Stimulated activated CD4-positive, alpha-beta T cell treated with anti-CD3 and anti-CD28 coated beads, Interleukin-15, amount 100 ng/mL, for 1 hour (primary cell): ENCODE results near the gene DMPK.
"Not testable (repeated sequence)": the region's sequence is repeated elsewhere in the genome, so short reads cannot be mapped to it uniquely, and the experiment has no call there.

ENCODE experiments used
- DNase-seq, 2 donors: peaks; one replicate each; pipeline ENCODE4 v3.0.0-alpha.2; 2020; ENCODE audit warnings: low read depth in 1 of 2, low spot score in 1 of 2

DMPK gene

DNA sequence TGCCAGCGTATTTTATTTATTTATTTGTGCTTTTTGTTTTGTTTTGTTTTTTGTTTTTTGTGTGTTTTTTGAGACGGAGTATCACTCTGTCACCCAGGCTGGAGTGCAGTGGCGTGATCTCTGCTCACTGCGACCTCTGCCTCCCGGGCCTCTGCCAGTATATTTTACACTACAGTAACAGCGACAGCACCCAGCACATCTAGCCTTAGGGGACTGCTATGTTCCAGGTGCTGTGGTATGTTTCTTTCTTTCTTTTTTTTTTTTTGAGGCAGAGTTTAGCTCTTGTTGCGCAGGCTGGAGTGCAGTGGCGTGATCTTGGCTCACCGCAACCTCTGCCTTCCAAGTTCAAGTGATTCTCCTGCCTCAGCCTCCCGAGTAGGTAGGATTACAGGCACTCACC lies 30.8 kb downstream of the DMPK start:
- DNase-seq, result not testable (repeated sequence)

DNA sequence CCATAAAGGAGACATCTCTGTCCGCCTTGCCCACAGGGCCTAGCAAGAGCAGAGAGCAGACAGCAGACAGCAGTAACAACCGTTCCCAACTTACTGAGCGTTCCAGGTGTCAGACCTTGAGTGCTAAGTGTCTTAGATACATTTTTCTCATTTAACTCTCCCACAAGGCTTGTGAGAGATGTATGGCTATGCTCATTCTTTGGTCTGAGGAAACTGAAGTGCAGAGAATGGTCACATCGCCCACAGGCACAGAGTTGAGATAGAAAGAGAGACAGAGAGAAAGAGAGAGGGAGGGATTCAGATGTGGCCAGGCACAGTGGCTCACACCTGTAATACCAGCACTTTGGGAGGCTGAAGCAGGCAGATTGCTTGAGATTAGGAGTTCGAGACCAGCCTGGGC lies 34.8 kb downstream of the DMPK start:
- DNase-seq, result no peak

DNA sequence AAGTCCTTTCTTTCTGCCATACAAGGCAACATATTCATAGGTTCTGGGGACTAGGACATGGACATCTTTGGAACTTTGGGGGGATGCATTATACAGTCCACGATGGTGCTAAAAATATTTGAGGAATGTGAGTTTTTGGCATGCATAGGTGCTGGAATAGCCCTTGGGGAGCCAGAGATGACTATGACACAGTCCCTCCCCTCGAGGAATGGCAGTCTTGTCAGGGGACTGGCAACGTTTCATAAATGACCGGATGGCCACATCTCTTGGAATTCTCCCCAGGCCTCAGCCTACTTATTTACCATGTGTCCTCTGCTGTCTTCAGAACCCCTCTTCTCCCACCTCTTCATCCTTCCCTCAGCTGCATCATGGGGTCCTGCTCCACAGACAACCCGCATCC lies 35.4 kb downstream of the DMPK start:
- DNase-seq, result no peak

DNA sequence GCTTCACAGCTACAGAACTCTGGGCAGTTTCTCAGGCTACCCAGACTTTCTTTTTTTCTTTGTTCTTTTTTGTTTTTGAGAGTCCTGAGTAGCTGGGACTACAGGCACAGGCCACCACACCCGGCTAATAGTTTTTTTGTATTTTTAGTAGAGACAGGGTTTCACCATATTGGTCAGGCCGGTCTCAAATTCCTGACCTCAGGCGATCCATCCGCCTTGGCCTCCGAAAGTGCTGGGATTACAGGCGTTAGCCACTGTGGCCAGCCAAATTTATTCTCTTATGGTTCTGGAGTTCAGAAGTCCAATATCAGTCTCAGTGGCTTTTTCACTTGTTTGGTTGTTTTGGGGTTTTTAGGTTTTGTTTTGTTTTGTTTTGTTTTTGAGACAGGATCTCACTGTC lies 36.7 kb downstream of the DMPK start:
- no peak for DNase-seq

DNA sequence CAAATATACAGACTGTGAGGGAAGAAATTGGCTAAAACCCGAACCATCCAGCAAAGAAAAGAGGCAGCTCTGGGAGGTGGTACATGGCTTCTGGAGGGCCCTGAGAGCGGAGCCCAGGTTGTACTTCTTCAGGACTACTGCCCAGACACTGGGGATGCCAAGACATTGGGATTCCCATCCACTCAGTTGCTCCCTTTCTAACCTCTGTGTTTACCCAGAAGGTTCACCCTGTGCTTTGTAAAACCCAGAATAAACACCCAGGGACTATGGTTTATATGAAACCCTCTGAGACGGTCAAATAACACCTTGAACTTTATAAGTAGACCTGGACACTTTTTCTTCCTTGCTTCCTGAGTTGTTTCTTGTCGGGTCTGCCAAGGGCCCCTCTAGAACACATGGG lies 39.3 kb downstream of the DMPK start:
- no peak for DNase-seq

DNA sequence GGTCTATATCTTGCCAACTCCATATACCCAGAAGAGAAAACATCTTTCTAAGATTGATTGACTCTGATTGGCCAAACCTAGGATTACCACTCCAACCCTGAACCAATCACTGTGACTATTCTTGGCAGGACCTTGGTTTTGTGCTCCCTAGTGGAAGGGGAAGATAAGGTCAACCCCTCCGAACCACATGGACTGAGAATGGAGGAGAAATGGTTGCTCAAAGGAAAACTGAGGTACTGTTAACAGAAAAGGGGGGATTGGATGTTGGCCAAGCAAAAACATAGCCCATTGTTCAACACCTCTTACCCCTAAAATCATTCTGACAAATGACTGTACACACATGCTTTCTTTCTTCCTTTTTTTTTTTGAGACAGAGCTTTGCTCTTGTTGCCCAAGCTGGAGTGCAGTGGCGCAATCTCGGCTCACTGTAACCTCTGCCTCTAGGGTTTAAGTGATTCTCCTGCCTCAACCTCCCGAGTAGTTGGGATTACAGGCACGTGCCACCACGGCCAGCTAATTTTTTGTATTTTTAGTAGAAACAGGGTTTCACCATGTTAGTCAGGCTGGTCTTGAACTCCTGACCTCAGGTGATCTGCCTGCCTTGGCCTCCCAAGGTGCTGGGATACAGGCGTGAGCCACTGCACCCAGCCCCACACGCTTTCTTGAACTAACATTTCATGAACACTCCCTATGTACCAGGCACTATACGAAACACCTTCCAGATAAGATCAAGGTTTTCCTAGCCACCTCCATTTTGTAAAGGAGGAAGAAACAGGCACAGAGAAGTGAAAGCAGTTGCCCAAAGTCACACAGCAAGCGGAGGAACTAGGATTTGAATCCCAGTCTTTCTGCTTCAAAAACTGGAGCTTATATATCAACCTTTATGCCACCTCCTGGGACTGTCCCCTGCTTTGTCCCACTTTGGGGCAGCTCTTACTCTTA lies 42.5 kb downstream of the DMPK start:
- DNase-seq, result no peak

DNA sequence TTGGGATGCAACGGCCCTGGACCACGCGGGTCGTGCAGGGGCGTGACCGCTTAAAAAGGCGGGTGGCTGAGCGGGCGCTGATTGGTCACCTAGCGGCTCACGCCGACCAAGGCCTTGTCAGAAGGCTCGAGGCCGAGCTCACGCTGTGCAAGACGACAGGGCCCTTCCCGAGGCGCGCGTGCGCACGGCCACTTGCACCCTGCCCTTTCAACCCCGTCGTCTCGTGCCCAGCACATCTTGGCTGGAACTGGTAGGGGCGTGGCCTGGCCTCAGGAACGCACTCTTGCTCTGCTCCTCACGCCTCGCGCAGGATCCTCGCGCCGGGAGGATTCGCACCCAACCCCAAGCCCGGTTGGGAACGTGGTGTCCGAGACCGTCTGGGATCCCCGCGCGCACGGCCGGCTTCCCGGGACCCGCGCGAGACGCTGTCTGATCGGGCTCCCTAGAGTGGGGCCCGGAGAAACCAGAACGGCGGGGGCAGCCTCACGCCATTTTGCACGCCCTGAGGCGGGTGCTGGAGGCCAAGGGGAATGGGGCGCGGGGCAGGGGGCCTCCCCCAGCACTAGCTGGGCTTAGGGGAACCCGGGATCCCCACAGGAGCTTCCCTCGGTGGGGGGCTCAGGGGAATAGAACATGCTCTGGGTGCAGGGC lies 49.0 kb downstream of the DMPK start, which contains the start of gene MEIOSIN:
TSS of gene MEIOSIN (plus strand) at position 280 of the 651 bp plus-strand sequence. CDS start 1,938 bp downstream, outside the sequence.
- DNase-seq, result no peak

DNA sequence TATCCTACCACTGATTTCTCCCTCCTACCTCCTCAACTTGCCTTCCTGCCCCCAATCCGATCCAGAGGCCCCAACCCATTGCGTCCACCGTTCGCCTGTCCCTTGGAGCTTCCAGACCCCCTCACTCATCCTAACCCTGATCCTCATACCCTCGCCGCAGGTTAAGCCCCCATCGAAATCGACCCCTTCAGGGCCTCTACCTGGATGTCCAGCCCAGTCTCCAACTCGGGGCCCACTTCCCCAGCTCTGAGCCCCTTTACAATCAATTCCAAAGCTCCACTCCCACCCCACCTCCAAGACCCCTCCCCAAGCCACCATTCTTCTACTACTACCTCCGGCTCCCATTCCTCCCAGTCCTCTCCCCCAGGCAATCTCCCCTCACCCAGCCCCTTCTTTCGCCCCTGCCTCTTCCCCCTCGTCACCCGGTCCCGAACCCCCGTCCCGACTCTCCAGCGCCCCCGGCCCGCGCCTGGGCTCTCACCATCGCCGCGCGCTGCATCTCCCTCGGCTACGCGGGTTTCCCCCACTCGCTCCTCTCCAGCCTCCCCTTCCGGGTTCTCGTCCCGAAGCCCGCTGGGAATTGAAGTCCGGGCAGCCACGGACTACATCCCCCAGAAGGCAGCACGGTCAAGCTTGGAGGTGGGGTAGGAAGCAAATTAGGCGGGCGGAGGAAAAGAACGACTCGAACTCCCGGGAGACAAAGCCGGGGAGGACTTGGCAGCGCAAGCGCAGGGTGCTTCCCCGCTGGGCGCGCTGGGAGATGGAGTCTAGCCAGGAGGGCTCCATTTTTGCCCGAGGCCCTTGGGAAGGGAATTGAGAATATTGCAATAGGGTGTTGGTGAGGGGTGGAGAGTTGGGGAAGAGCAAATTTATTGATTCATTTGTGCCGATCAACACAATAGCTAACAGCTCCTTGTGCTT lies 51.7 kb downstream of the DMPK start, which contains the start of gene FBXO46:
TSS of gene FBXO46 (minus strand) at position 529 of the 921 bp plus-strand sequence. CDS start 17,401 bp downstream, outside the sequence.
- DNase-seq, result peak; percentile 82 to 84

DNA sequence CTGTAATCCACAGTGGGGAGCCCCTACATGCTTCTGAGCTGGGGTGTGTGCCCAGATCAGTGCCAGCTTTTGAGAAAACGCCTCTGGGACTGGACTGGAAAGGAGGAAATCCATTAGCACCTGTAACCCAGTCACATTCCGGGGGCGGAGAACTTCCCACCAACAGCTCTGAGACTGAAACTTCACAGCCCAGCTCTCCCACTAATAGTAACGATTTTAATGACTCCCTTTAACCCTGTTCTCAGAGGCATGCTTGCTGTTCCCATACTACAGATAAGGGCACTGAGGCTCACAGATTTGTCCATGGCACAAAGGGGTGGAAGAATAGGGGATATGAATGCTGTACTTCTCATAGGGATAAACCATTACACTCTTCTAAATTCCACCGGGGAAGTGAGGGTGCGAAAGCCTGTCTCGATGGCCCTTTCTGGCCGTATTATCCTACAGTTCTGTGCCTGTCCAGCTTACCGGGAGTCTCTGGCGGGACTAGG lies 52.4 kb downstream of the DMPK start:
- DNase-seq, result no peak

DNA sequence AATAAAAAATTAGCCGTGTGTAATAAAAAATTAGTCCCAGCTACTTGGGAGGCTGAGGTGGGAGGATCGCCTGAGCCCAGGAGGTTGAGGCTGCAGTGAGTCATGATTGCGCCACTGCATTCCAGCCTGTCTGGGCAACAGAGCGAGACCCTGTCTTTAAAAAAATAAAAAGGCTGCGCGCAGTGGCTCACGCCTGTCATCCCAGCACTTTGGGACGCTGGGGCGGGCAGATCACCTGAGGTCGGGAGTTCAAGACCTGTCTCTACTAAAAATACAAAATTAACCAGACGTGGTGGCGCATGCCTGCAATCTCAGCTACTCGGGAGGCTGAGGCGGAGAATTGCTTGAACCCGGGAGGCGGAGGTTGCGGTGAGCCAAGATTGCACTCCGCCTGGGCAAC lies 53.6 kb downstream of the DMPK start:
- DNase-seq, result not testable (repeated sequence)

DNA sequence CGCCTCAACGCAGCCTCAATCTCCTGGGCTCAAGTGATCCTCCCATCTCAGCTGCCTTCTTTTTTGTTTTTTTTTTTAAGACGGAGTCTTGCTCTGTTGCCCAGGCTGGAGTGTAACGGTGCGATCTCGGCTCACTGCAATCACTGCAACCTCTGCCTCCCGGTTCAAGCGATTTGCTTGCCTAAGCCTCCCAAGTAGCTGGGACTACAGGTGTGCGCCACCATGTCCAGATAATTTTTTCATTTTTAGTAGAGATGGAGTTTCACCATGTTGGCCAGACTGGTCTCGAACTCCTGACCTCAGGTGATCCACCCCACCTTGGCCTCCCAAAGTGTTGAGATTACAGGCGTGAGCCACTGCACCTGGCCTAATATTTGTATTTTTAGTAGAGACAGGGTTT lies 62.2 kb downstream of the DMPK start:
- DNase-seq, result not testable (repeated sequence)
